Measurements from ENCODE around the gene OVAAL.

The OVAAL gene

DNA sequence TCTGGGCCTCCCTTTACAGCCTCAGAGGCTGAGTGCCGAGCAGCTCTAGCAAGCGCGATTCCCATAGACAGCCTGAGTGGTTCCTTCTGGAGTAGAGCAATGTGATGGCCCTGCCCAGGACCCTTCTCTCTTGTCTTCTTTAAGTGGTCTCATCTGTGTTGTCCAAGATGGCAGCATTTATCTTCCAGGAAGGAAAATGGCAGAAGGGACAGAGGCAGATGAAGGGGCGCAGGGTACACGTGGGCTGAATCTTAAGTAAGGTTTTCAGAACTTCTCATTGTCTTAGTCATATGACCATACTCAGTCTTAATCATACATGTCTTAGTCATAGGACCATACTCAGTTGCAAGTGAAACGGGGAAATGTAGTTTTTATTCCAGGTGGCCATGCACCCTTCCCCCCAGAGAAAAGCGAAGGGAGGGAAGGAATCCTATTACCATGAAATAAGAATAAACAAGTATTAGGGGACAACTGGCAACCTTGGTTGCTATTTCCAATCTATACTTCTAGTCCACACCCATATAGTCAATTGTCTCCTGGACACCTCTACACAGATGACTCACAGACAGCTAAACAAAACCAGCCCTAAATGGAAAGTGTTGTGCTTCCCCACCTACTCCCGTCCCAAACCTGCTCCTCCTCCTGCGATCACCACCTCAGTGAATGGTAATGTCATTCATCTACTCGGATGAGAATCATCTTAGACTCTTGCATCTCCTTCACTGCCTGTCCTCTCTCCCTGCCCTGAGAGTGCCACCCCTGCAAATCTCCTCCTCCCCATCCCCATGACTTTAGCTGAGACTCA lies 13.3 kb downstream of the OVAAL start:
- no peak overlapping the region for H3K4me3 ChIP-seq (replicated peaks; ENCODE audit: insufficient read depth, low read length)
- no peak for TF ChIP-seq SPI1 (IDR thresholded peaks at IDR 0.05; ENCODE audit: borderline replicate concordance, low read depth)
- TF ChIP-seq, protein P1, sequence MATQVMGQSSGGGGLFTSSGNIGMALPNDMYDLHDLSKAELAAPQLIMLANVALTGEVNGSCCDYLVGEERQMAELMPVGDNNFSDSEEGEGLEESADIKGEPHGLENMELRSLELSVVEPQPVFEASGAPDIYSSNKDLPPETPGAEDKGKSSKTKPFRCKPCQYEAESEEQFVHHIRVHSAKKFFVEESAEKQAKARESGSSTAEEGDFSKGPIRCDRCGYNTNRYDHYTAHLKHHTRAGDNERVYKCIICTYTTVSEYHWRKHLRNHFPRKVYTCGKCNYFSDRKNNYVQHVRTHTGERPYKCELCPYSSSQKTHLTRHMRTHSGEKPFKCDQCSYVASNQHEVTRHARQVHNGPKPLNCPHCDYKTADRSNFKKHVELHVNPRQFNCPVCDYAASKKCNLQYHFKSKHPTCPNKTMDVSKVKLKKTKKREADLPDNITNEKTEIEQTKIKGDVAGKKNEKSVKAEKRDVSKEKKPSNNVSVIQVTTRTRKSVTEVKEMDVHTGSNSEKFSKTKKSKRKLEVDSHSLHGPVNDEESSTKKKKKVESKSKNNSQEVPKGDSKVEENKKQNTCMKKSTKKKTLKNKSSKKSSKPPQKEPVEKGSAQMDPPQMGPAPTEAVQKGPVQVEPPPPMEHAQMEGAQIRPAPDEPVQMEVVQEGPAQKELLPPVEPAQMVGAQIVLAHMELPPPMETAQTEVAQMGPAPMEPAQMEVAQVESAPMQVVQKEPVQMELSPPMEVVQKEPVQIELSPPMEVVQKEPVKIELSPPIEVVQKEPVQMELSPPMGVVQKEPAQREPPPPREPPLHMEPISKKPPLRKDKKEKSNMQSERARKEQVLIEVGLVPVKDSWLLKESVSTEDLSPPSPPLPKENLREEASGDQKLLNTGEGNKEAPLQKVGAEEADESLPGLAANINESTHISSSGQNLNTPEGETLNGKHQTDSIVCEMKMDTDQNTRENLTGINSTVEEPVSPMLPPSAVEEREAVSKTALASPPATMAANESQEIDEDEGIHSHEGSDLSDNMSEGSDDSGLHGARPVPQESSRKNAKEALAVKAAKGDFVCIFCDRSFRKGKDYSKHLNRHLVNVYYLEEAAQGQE (IDR thresholded peaks at IDR 0.05; ENCODE audit: insufficient replicate concordance, low read depth) = no peak
- TF ChIP-seq, protein P2, sequence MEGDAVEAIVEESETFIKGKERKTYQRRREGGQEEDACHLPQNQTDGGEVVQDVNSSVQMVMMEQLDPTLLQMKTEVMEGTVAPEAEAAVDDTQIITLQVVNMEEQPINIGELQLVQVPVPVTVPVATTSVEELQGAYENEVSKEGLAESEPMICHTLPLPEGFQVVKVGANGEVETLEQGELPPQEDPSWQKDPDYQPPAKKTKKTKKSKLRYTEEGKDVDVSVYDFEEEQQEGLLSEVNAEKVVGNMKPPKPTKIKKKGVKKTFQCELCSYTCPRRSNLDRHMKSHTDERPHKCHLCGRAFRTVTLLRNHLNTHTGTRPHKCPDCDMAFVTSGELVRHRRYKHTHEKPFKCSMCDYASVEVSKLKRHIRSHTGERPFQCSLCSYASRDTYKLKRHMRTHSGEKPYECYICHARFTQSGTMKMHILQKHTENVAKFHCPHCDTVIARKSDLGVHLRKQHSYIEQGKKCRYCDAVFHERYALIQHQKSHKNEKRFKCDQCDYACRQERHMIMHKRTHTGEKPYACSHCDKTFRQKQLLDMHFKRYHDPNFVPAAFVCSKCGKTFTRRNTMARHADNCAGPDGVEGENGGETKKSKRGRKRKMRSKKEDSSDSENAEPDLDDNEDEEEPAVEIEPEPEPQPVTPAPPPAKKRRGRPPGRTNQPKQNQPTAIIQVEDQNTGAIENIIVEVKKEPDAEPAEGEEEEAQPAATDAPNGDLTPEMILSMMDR (IDR thresholded peaks at IDR 0.05; ENCODE audit: insufficient read depth, low read length) = no peak
- TF ChIP-seq POLR2AphosphoS5 (IDR thresholded peaks at IDR 0.05; ENCODE audit: low read depth) = no peak
- TF ChIP-seq GABPA (IDR thresholded peaks at IDR 0.05; ENCODE audit: low read depth) = no peak
- no peak for DNase-seq (ENCODE audit: low read depth in 1 of 2, low spot score in 1 of 2)

DNA sequence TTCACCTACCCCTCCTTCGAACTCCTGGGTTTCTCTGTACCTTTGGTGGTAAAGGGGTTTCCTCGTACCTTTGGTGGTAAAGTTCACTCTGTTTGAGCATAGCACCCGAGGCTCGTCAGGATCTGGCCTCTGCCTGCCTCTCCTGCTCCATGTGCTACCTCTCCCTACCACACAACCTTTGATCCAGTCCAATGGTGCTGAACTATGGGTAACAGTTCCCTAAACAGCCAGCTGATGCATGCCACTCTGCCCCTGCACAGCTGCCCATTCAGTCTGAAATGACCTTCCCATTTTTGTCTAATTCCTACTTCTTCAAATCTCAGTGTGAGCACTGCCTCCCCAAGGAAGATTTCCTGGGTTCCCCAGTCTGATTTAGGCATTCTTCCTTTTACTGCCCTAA lies 14.0 kb downstream of the OVAAL start:
- DNase-seq (ENCODE audit: low read depth in 1 of 2, low spot score in 1 of 2) = no peak
- Histone ChIP-seq H3K27me3 (ENCODE audit: insufficient read depth, poor library complexity, severe bottlenecking) (no peaks in the 10 kb centered on the region), H3K27ac (replicated peaks) (no peak overlapping the region), H3K4me3 (replicated peaks; ENCODE audit: insufficient read depth, low read length) (no peak overlapping the region)
- TF ChIP-seq GABPA (IDR thresholded peaks at IDR 0.05; ENCODE audit: low read depth) (no peak), SPI1 (IDR thresholded peaks at IDR 0.05; ENCODE audit: borderline replicate concordance, low read depth) (no peak), POLR2AphosphoS5 (IDR thresholded peaks at IDR 0.05; ENCODE audit: low read depth) (no peak)
- TF ChIP-seq, protein P1 (IDR thresholded peaks at IDR 0.05; ENCODE audit: insufficient replicate concordance, low read depth) = no peak
- TF ChIP-seq, protein P2 (IDR thresholded peaks at IDR 0.05; ENCODE audit: insufficient read depth, low read length) = no peak

More for the DNA sequence above, 13.3 kb downstream of the OVAAL start:
- no peaks in the 10 kb centered on the region for H3K27me3 ChIP-seq (ENCODE audit: insufficient read depth, poor library complexity, severe bottlenecking)
- no peak overlapping the region for H3K27ac ChIP-seq (replicated peaks)

DNA sequence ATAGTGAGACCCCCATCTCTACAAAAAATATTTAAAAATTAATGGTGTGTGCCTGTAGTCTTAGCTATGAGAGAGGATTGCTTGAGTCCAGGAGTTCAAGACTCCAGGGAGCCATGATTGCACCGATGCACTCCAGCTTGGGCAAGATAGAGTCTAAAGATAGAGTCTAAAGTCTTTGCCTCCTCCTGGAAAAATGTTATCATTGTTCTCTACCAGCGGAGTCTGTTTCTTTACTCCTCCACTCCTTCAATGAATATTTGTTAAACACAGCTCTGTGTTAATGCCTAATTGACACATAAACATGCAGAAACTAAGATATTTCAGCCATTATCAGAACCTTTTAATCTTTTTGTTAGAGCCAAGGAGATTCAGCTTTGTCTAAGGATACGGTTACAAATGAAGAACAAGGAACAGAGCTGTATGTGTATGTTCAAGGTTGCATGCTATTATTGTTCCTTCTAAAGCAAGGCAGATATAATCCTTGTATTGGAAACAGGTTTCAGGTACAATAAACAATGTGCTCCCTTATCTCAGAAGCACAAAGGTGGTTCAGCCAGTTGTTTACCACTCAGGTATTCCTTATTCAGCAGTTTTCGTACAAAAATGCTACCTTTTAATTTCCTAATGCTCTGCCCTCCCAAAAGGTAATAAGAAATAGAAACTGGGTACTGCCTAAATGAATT lies 15.4 kb downstream of the OVAAL start:
- DNase-seq (ENCODE audit: low read depth in 1 of 2, low spot score in 1 of 2) = no peak
- no peak overlapping the region for H3K27ac ChIP-seq (replicated peaks)
- no peak for TF ChIP-seq GABPA (IDR thresholded peaks at IDR 0.05; ENCODE audit: low read depth)
- TF ChIP-seq, protein P2 (IDR thresholded peaks at IDR 0.05; ENCODE audit: insufficient read depth, low read length) = no peak
- TF ChIP-seq SPI1 (IDR thresholded peaks at IDR 0.05; ENCODE audit: borderline replicate concordance, low read depth) = no peak
- TF ChIP-seq POLR2AphosphoS5 (IDR thresholded peaks at IDR 0.05; ENCODE audit: low read depth) = no peak
- no peak overlapping the region for H3K4me3 ChIP-seq (replicated peaks; ENCODE audit: insufficient read depth, low read length)
- no peaks in the 10 kb centered on the region for H3K27me3 ChIP-seq (ENCODE audit: insufficient read depth, poor library complexity, severe bottlenecking)
